Stimulated activated CD8-positive, alpha-beta memory T cell treated with anti-CD3 and anti-CD28 coated beads, Interleukin-12 subunit alpha, Interleukin-12 subunit beta, amount 100 ng/mL, for 24 hours (primary cell): ENCODE measurements around the gene ULK2.
"Not testable (repeated sequence)": the region's sequence is repeated elsewhere in the genome, so short reads cannot be mapped to it uniquely, and the experiment has no call there.

ENCODE experiments used
- DNase-seq: peaks from one replicate; pipeline ENCODE4 v3.0.0-alpha.2; 2020; ENCODE audit errors: extremely low read depth

ULK2 gene

GRCh38 chr17:19766421-19767270 is 101.1 kb downstream of the ULK2 start:
- DNase-seq: peak; percentile 30

- no peak for DNase-seq
Observed at GRCh38 chr17:19766016-19766415, 101.7 kb downstream of the ULK2 start.

GRCh38 chr17:19763991-19764390 is 103.7 kb downstream of the ULK2 start:
- DNase-seq: not testable (repeated sequence)

- DNase-seq: no peak
Observed at GRCh38 chr17:19763416-19763815, 104.3 kb downstream of the ULK2 start.

GRCh38 chr17:19762515-19762961 is 105.2 kb downstream of the ULK2 start:
- DNase-seq: no peak

- DNase-seq: no peak
Observed at GRCh38 chr17:19760746-19761145, 107.0 kb downstream of the ULK2 start.

GRCh38 chr17:19759568-19760549 is 107.9 kb downstream of the ULK2 start:
- no peak for DNase-seq

- DNase-seq: no peak
Observed at GRCh38 chr17:19757536-19758180, 110.1 kb downstream of the ULK2 start.

GRCh38 chr17:19756546-19756945 is 111.2 kb downstream of the ULK2 start:
- DNase-seq: no peak

GRCh38 chr17:19755821-19756510 is 111.8 kb downstream of the ULK2 start:
- no peak for DNase-seq

- no peak for DNase-seq
Observed at GRCh38 chr17:19755392-19755791, 112.3 kb downstream of the ULK2 start.

GRCh38 chr17:19753661-19754463 is 113.9 kb downstream of the ULK2 start:
- DNase-seq: no peak

GRCh38 chr17:19753051-19753509 is 114.7 kb downstream of the ULK2 start:
- DNase-seq: no peak

GRCh38 chr17:19752216-19753050 is 115.3 kb downstream of the ULK2 start:
- DNase-seq: no peak

GRCh38 chr17:19750835-19751234 is 116.9 kb downstream of the ULK2 start:
- DNase-seq: no peak

- no peak for DNase-seq
Observed at GRCh38 chr17:19750020-19750572, 117.6 kb downstream of the ULK2 start.

GRCh38 chr17:19748807-19749193 is 118.9 kb downstream of the ULK2 start:
- DNase-seq: no peak

- no peak for DNase-seq
Observed at GRCh38 chr17:19747829-19748806, 119.6 kb downstream of the ULK2 start, which contains the start of gene ALDH3A1. Gene ALDH3A1 (minus strand): TSS chr17:19748298. CDS start chr17:19745129, 3,169 bp downstream.
